Measurements from ENCODE around the gene HK1. TPM values are rescaled to one million over a fixed set of nuclear protein-coding genes. Genes with fewer than 3 reads are reported as not detected.

The HK1 gene
- total RNA-seq, 1 experiment from 2014 or later: 140 TPM

GRCh38 chr10:69232252-69232651 is 46.0 kb upstream of the HK1 start:
- Histone ChIP-seq H3K4me1 (replicated peaks; ENCODE audit: insufficient read depth) (peaks cover 73% of the 10 kb centered on the region), H3K27me3 (ENCODE audit: insufficient read depth, low read depth) (no peaks in the 10 kb centered on the region), H2AFZ (no peak overlapping the region), H3K9me2 (ENCODE audit: insufficient read depth) (no peaks in the 10 kb centered on the region), H3K9me3 (ENCODE audit: insufficient read depth, low read depth) (no peaks in the 10 kb centered on the region), H3K79me2 (ENCODE audit: low read depth) (peaks cover 81% of the 10 kb centered on the region), H3K27ac (peak overlapping the region; percentile 96), H4K20me1 (ENCODE audit: insufficient read depth) (no peaks in the 10 kb centered on the region; the same call in 1 of the 2 replicates), H3F3A (ENCODE audit: insufficient read depth, low read depth) (peaks cover 44% of the 10 kb centered on the region), H3K4me3 (peak overlapping the region; percentile 72), H3K36me3 (ENCODE audit: low read depth) (no peaks in the 10 kb centered on the region), H3K4me2 (peak overlapping the region; percentile 76)
- intact Hi-C loops (cut with micrococcal nuclease; ENCODE audit: unreplicated experiment): loop anchor here (1.0 to 5.0 kb wide), 4 partner anchors 10 to 107 kb away; partner anchors contain the start of gene VPS26A
- POLR2A ChIA-PET (ENCODE audit: unreplicated experiment): interaction anchor here (0.5 to 1.2 kb wide), 10 partner anchors 8 to 193 kb away, joined by 3 to 17 read pairs (median 4); partner anchors contain the start of gene SRGN
- CTCF ChIA-PET: interaction anchor here (0.9 to 1.4 kb wide), 2 partner anchors 10 to 60 kb away, joined by 5 to 7 read pairs; no protein-coding TSS in a partner anchor
- BruUV-seq (replicated peaks): no TSS peak
- DNase-seq: peak; percentile 88 to 96
- no peak for TF ChIP-seq EZH2 (IDR thresholded peaks at IDR 0.05; ENCODE audit: low read depth)
- TF ChIP-seq, protein P1, sequence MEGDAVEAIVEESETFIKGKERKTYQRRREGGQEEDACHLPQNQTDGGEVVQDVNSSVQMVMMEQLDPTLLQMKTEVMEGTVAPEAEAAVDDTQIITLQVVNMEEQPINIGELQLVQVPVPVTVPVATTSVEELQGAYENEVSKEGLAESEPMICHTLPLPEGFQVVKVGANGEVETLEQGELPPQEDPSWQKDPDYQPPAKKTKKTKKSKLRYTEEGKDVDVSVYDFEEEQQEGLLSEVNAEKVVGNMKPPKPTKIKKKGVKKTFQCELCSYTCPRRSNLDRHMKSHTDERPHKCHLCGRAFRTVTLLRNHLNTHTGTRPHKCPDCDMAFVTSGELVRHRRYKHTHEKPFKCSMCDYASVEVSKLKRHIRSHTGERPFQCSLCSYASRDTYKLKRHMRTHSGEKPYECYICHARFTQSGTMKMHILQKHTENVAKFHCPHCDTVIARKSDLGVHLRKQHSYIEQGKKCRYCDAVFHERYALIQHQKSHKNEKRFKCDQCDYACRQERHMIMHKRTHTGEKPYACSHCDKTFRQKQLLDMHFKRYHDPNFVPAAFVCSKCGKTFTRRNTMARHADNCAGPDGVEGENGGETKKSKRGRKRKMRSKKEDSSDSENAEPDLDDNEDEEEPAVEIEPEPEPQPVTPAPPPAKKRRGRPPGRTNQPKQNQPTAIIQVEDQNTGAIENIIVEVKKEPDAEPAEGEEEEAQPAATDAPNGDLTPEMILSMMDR (conservative IDR thresholded peaks at IDR 0.05): no peak

DNA sequence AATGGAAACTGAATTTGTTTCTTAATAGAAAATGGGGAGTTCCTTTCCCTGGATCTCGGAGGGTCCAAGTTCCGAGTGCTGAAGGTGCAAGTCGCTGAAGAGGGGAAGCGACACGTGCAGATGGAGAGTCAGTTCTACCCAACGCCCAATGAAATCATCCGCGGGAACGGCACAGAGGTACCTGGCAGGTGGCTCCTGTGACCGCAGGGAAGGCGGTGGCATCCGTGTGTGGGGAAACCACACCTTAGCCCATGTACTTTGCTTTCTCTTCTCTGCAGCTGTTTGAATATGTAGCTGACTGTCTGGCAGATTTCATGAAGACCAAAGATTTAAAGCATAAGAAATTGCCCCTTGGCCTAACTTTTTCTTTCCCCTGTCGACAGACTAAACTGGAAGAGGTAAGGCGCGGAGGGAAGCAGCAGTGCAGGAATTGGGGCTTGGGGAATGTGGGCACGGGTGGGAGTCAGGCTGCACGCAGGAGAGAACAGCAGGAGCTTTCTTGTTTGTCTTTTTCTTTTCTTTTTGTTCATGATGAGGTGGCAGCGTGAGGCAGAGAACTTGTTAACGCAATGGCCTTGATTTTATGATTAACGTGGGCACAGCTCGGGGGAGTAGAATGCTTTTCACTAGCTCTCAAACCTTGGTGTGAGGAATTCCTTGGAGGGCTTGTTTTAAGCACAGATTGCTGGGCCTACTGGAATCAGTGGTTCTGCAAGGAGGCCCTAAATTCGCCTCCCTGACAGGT is 45.4 kb upstream of the HK1 start:
- Histone ChIP-seq H3K4me1 (replicated peaks; ENCODE audit: insufficient read depth) (peaks cover 70% of the 10 kb centered on the region), H3K27ac (peak overlapping the region; percentile 96)
- POLR2A ChIA-PET (ENCODE audit: unreplicated experiment): interaction anchor here (0.5 to 1.0 kb wide), 8 partner anchors 10 to 160 kb away, joined by 3 to 17 read pairs (median 4); no protein-coding TSS in a partner anchor

DNA sequence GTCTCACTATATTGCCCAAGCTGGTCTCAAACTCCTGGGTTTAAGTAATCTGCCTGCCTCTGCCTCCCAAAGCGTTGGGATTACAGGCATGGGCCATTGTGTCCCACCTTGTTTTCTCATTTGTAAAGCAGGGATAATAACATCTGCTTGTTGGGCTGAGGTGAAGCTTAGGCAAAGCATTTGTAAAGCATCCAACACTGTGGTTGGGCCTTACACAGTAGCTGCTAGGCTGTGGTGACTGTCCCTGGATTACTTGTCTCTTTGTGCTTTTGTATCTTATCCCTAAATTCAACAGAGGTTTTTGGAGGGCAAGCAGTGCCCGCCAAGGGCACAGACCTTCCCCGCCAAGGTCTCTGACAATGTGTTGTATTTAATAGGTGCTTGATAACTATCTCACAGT is 43.8 kb upstream of the HK1 start:
- ChIA-PET POLR2A (ENCODE audit: unreplicated experiment) (interaction anchor here (1.2 kb wide), 1 partner anchor 12 kb away, joined by 6 read pairs; no protein-coding TSS in a partner anchor), CTCF (interaction anchor here (0.6 kb wide), 1 partner anchor 229 kb away, joined by 5 read pairs; no protein-coding TSS in a partner anchor)
- peaks cover 50% of the 10 kb centered on the region for H3F3A ChIP-seq (ENCODE audit: insufficient read depth, low read depth)
- H3K27ac ChIP-seq: peak overlapping the region; percentile 96
- H3K9me2 ChIP-seq (ENCODE audit: insufficient read depth): no peaks in the 10 kb centered on the region
- no peaks in the 10 kb centered on the region for H3K9me3 ChIP-seq (ENCODE audit: insufficient read depth, low read depth)
- H3K4me2 ChIP-seq: peak overlapping the region; percentile 76
- H3K4me3 ChIP-seq: peak overlapping the region; percentile 72
- TF ChIP-seq, protein P1 (conservative IDR thresholded peaks at IDR 0.05): no peak
- TF ChIP-seq EZH2 (IDR thresholded peaks at IDR 0.05; ENCODE audit: low read depth): no peak
- no peak overlapping the region for H2AFZ ChIP-seq
- H4K20me1 ChIP-seq (ENCODE audit: insufficient read depth): peaks cover 14% of the 10 kb centered on the region
- DNase-seq: no peak
- H3K4me1 ChIP-seq (replicated peaks; ENCODE audit: insufficient read depth): peaks cover 56% of the 10 kb centered on the region
- no TSS peak for BruUV-seq (replicated peaks)
- H3K27me3 ChIP-seq (ENCODE audit: insufficient read depth, low read depth): no peaks in the 10 kb centered on the region
- H3K79me2 ChIP-seq (ENCODE audit: low read depth): peaks cover 89% of the 10 kb centered on the region
- H3K36me3 ChIP-seq (ENCODE audit: low read depth): peaks cover 4% of the 10 kb centered on the region; the same call in 1 of the 2 replicates
- intact Hi-C loops (cut with micrococcal nuclease; ENCODE audit: unreplicated experiment): loop anchor here (5.0 kb wide), 1 partner anchor 83 kb away; no protein-coding TSS in a partner anchor

More for the DNA sequence above, 45.4 kb upstream of the HK1 start:
- peaks cover 2% of the 10 kb centered on the region for H4K20me1 ChIP-seq (ENCODE audit: insufficient read depth)
- peaks cover 83% of the 10 kb centered on the region for H3K79me2 ChIP-seq (ENCODE audit: low read depth)
- H3K4me3 ChIP-seq: peak overlapping the region; percentile 72
- BruUV-seq (replicated peaks): TSS peak; percentile 58
- intact Hi-C loops (cut with micrococcal nuclease; ENCODE audit: unreplicated experiment): loop anchor here (1.0 to 5.0 kb wide), 4 partner anchors 11 to 108 kb away; partner anchors contain the start of gene VPS26A
- no peaks in the 10 kb centered on the region for H3K9me3 ChIP-seq (ENCODE audit: insufficient read depth, low read depth)
- H3K9me2 ChIP-seq (ENCODE audit: insufficient read depth): no peaks in the 10 kb centered on the region
- no peak overlapping the region for H2AFZ ChIP-seq
- H3F3A ChIP-seq (ENCODE audit: insufficient read depth, low read depth): peaks cover 46% of the 10 kb centered on the region
- TF ChIP-seq, protein P1 (conservative IDR thresholded peaks at IDR 0.05): no peak
- no peak for TF ChIP-seq EZH2 (IDR thresholded peaks at IDR 0.05; ENCODE audit: low read depth)
- no peaks in the 10 kb centered on the region for H3K27me3 ChIP-seq (ENCODE audit: insufficient read depth, low read depth)
- CTCF ChIA-PET: interaction anchor here (0.6 to 1.4 kb wide), 6 partner anchors 10 to 176 kb away, joined by 3 to 8 read pairs (median 5); no protein-coding TSS in a partner anchor
- H3K36me3 ChIP-seq (ENCODE audit: low read depth): 0 out of 2 replicates have a peak, but pooled peaks cover 2% of the 10 kb centered on the region
- H3K4me2 ChIP-seq: peak overlapping the region; percentile 76
- DNase-seq: peak; percentile 67 to 77
